Astrocyte of the spinal cord (primary cell): ENCODE results near the gene DDX54.

Experiments
- DNase-seq: peaks from one replicate; pipeline ENCODE4 v3.0.0; 2011; ENCODE audit warnings: low read depth, low spot score
- H3K4me3 ChIP-seq: 2 replicates; pipeline ENCODE4 v1.5.1; 2011; ENCODE audit warnings: low read depth, mild to moderate bottlenecking, low read length, moderate library complexity
- CTCF ChIP-seq: IDR thresholded peaks from 2 replicates; pipeline ENCODE4 v1.5.1; 2012; ENCODE audit warnings: low read depth, mild to moderate bottlenecking, low read length, inconsistent platforms
- in situ Hi-C: cut with HindIII; loops from 2 replicates; pipeline ENCODE4 v1.10.0; 2017; ENCODE audit warnings: low sequenced_read_pairs

DDX54 gene

GRCh38 chr12:113136990-113137511 is 48.2 kb downstream of the DDX54 start:
- in situ Hi-C loops: no loop called here
- DNase-seq: no peak
- TF ChIP-seq CTCF: no peak
- H3K4me3 ChIP-seq: no peak overlapping the region

GRCh38 chr12:113136128-113136989 is 48.9 kb downstream of the DDX54 start:
- TF ChIP-seq CTCF: no peak
- no peak overlapping the region for H3K4me3 ChIP-seq
- no peak for DNase-seq
- in situ Hi-C loops: no loop called here

- no peak for TF ChIP-seq CTCF
- in situ Hi-C loops: no loop called here
- no peak for DNase-seq
- no peak within 1 kb of the TSS for H3K4me3 ChIP-seq
These were observed 49.8 kb downstream of the DDX54 start, which contains the start of gene RASAL1 for GRCh38 chr12:113135178-113136127. TSS of gene RASAL1 (minus strand) at chr12:113135761. CDS start at chr12:113135462, 299 bp downstream.

GRCh38 chr12:113134521-113134951 is 50.7 kb downstream of the DDX54 start:
- no peak for DNase-seq
- in situ Hi-C loops: no loop called here
- TF ChIP-seq CTCF: no peak
- no peak overlapping the region for H3K4me3 ChIP-seq

GRCh38 chr12:113134071-113134470 is 51.2 kb downstream of the DDX54 start:
- no peak for DNase-seq
- in situ Hi-C loops: no loop called here
- H3K4me3 ChIP-seq: no peak overlapping the region
- no peak for TF ChIP-seq CTCF

GRCh38 chr12:113133666-113134065 is 51.6 kb downstream of the DDX54 start:
- in situ Hi-C loops: no loop called here
- no peak for DNase-seq
- TF ChIP-seq CTCF: no peak
- H3K4me3 ChIP-seq: no peak overlapping the region
